ENCODE results near the gene IRX2.

The IRX2 gene

DNA sequence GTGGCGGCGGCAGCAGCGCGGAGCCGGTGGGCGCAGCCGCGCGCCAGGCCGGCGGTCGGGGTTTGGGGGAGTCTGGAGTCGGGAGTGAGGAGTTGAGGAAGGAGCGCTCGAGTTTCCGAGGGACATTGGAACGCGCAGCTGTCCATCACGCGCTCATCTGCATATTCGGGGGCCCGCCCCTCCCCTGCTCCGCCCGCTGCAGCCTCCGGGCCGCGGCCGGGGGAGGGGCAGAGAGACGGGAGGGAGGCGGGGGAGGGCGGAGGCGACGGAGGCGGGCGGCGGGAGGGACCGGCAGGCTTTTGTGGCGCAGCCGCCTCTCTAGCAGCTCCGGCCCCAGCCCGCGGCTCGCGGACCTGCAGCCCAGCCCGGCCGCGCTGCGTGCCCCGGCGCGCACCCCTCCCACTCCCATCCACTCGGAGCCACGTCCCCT is at the start of gene IRX2:
IRX2 (minus strand) TSS at position 86 of the 430 bp plus-strand sequence. CDS start 264 bp downstream, outside the sequence.
- no peak for DNase-seq

DNA sequence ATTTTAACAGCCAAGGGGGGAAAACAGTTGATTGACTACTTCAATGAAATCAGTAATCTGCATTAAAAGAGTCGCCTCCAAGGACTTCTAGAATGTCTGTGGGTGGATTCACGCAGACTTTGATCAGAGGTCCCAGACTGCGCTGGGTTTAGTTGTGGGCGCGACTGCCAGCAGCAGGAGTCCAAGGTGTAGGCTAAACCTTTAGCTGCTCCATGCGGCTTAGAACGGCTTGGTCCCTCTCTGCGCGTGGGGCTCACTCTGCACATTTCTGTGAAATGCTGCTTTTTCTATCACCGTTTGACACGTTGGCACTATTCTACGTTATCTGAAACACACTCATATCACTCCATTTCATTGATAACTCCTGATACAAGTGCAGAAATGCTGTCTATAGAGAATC is 48.6 kb upstream of the IRX2 start:
- no peak for DNase-seq

DNA sequence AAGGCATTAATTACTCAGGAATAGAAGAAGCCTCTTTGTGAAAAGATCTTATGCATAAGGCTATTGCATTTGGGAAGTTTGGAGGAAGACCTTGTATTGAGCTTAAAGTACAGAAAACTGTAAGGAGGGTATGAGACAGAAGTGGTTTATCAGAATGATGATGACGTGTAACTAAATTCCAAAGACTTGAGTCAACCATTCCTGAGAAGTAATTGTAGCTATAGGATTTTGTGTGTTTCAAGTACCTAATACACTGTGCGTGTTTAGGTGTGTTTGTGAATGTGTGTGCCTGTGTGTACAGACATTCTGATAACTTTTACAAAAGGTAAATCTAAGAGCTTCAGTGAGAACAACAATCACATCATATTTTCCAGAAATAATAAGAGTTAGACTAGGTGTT is 46.5 kb upstream of the IRX2 start:
- no peak for DNase-seq

DNA sequence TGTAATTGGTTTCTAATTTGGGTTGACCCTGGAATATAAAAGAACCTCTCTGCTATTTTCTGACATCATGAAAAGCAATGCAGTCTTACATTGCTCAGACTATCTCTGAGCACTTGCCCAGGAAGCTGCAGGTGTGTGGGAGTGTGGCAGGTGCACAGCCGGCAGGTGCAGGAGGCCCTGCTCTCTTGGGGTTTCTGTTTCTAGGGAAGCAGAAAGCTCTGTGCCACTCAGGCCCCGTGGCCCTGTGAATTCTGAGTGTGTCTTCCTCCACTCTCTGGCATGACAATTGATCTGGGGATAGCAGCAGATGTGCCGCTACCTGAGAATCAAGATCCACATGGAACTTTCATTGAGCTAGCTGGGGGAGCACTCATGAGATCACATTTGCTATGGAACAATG is 45.7 kb upstream of the IRX2 start:
- no peak for DNase-seq

DNA sequence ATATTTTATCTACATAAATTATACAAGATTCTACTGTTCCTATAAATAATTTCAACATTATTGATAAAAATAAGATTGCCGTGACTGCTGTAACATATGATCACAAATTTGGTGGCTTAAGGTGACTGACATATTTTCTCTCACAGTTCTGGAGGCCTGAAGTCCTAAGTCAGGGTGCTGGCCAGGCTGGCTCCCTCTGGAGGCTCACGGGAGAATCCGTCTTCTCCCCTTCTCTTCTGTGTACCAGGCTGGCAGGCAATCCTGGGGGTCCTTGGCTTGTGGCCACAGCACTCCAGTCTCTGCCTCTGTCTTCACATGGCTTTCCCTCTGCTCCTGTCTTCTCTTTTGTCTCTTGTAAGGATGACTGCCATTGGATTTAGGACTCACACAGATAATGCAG is 31.7 kb upstream of the IRX2 start:
- DNase-seq = no peak

DNA sequence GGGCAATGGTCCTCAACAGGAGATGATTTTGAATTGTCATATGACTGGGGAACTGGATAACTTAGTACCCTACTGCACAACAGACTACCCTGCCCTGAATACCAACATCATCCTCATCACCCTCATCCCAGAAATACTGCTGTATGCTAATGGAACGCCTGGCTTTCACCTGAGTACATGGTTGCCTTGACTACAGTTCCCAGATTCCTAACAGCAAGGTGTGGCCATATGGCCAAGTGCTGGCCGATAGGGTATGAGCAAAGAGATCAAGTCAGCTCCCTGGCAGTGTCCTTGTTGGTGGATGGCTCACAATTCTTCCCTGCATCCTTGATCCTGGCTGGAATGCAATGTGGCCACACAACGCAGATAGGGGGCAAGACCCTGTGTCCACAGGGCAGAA is 31.2 kb upstream of the IRX2 start:
- DNase-seq = no peak

DNA sequence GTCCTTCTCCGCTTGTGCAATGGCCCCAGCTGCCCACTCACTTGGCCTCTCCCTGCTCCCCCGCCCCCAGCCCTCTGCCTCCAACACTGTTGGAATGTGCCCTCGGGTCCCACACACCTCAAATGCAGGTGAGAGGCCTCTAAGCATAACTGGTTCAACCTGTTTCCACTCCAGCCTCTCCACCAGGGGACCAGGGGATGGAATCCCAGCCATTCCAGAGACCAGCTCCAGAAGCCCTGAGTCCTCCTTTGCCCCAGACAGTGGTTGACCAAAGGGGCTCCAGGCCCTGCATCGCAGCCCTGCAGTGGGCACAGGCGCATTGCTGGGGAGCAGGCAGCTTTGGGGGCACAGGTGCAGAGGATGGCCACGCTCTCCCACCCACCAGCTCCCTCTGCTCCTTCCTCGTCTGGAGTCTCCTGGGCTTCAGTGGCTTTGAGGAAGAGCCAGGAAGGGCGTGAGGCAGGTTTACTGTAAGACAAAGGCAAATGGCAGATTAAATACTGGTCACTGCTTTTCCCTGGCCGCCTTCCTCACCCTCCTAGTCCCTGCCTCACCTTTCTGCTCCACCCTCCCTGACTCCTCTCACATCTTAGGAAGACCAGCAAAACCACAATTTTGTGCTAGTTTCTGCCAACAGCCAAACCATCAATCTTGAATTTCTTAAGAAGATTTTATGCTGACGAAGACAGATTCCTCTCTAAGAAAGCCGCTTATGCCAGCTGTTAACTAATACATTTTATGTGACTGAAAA is 29.1 kb upstream of the IRX2 start:
- no peak for DNase-seq

DNA sequence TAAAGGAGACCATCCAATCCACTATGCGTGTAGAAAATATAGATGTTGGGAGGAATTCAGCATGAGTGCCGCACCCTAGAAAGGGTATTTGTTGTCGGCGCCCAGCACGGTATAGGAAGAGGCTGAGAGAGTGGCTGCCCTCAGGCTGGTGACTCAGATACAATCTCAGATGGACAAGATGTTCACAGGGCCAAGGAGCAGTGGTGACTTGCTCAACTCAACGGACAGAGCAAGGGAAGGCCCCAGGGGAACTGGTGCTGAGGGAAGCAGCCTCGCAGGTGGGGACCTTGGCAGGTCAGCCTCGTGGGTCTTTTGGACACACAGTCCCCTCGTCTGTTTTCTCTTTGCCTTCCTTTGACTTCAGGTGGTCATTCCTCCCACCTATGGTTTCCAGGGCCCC is 28.0 kb upstream of the IRX2 start:
- DNase-seq = no peak

DNA sequence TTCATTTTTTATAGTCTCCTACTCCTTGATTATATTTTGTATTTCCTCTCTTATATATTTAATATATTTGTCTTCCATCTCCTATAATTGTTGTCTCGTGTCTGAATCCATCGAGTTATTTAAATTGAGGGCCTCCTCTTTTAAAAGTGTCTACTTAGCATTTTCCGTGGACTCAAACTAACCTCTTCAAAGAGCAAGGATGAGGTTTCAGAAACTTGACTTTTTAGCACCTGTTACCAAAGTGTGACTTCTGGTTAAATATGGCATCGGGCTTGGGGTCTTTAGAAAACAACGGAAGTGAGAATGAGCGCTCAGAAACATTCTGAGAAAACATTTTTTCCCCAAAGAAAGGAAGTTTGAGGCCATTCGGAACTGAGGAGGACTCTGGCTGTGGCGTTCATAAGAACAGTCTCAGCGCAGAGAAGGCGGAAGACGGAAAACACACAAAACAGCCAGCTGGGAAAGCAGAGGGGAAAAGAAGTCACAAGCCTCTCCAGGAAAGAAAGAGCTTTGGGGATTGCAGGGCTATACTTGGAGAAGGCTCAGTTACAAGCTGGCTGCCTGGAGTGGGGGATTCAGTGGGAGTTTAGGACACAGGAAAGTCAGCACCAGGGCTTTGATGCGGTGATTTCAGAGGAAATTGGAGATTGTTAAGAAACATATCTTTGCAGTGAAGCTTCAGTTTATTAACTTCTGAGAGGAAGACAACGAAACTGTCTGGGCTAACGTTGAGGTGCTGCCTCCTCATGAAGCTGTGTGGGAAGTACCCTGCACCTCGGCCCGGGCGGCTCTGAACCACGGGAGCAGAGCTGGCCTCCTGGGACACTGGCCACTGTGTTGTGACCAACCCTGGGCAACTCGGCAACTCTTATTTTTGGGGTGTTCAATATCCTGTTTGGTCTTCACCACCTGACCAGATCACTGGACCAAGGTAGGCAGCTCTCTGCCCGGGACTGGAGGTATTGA is 25.1 kb upstream of the IRX2 start:
- no peak for DNase-seq

DNA sequence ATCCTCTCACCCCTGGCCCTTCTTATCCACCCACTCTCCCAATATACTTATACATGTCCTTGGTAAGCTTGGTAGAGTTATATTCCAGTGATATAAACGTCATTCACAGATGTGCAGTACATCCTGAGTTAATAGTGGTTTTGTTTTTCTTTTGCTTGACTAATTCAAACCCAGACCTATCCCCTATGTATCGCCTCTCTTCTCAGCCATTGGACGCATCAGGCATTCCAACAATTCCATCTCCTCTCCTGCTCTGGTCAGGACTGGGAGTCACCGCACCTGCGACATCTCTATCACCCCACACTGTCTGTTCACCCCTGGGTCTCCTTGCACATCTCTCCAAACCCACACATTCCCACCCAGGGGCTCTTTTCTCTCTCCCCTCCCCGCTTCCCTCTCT is 21.9 kb upstream of the IRX2 start:
- no peak for DNase-seq

DNA sequence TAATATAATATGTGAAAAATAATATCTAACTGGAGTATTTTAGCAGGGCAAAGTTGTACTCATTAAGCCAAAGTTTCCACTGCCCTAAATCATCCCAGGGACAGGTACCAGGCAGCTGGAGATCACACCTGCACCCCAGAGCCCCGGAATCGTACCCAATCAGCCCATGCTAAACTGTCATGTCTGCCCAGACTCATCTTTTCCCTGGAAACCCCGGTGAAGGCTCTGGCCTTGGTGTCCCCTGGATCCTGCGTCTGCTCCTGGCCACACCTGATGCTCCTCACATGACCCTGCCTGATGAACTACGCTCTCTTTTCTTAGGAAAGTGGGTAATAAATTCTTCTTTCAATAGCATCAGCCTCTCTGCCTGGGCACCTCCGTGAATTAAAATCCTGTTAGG is 15.6 kb upstream of the IRX2 start:
- DNase-seq = no peak

DNA sequence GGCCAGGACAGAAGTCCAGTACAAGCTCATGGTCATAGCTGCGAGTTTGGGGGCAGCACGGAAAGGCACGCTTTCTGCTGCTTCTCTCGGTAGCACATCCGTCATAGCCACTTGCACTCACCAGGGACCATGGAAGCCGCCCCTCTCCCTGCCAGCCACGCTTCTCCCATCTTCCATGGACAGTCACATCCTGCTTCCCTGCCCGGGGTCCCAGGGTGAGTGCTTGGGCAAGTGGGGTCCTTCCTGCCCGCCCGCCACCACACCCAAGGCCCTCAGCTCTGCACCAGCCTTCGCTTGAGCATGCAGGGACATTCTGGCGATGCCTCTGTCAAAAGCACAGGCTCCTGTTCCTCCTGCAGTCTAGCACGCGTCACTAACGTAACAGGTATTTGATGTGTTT is 13.1 kb upstream of the IRX2 start:
- DNase-seq = no peak

DNA sequence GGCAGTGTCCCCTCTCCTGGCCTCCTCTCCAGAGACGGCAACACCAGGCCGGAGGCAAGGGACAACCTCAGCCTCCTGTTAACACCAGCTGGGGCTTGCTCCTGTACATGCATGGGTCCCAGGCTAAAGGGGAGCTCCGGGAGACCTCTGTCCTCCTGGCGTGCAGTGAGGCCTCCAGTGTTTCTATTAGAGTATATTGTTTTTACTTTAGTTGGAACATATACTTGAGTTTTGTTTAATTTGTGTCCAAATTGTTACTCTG is 12.0 kb upstream of the IRX2 start:
- DNase-seq = no peak

DNA sequence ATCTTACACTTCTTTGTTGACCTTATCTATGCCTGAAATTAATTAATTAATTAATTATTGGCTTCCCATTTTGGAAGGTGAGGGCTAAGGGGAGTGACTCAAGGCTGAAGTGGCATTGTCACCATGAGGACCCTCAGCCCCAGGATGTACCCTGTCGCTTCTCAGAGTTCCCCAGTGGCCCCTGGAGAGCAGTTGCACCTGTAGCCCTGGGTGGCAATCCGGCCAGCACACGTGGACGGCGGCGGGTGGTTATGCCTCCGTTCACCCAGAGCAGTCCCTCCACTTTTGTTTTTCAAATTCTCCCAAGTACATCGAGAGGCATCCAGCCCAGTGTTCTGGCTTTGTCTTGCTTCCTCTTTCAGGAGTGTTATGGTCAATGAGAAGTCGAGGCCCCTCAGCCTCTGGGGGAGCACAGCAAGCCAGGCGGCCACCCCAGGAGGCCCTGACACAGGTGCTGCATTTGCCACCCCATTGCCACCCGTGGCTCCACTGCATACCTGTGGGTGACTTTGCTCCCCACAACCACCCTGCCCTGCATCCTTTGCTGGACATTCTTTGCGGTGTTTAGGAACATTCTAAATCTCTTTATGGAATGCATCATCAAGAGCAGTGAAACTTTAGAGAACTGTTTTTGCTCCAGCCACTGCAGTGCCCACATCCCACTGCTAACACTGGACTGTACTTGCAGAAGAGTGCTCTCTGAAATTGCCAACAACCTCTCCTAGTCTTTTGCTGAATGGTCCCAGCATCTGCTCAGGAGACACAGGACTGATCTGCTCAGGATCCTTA is 11.5 kb upstream of the IRX2 start:
- DNase-seq = no peak

DNA sequence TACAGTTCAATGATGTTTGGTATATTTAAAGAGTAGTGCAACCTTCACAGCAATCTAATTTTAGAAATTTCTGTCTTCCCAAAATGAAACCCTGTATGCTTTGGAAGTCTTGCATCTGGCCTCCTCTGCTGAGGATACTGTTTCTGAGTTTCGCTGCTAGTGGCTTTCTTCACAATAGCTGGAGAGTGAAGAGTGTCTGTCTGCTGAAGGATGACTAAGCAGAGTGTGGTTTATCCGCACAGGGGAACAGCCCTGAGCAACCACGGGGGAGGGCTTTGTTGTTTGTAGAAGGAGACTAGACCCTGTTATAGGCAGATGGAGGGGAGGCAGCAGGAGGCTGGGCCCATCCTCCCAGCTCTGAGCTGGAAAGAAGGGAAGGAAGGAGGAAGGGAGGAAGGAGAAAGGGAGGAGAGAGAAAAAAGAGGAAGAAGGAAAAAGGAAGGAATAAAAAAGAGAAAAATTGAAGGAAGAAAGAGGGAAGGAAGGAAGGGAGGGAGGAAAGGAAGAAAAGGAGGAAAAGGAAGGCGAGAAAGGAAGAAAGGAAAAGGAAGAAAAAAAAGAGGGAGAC is 10.5 kb upstream of the IRX2 start:
- DNase-seq = no peak

DNA sequence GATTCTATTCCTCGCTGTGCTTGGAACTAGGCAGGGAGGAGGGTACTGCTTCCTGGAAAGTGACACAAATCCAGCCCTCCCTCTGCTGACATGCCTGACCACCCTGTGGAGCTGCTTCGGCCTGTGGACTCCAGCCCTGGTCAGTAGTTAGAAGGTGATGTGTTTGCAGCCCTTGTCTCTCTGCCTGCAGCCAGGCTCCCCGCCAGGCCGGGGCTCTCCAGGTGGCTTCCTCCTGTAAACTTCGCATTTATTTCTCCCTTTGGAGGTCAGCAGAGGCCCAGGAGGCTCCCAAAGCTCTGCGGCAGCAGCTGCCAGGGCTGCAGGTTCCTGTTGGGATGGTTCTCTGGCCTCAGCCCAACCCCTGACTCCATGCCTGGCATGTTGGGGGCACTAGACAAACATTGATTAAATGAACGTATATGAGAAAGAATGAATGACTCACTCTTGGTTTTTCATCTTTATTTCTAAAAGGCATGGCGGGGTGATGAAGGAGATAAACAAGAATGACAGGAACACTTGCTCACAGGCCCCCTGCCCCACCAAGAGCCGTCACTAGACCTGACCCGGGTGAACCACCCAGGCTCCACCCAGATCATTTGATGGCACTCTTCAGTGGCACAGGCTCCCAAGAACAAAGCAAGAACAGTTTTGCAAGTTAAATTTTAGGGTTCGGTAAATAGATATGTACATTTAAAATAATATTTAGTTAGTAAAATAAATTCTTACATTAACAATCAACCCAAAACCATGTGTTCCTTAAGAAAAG is 8.4 kb upstream of the IRX2 start:
- DNase-seq = no peak

DNA sequence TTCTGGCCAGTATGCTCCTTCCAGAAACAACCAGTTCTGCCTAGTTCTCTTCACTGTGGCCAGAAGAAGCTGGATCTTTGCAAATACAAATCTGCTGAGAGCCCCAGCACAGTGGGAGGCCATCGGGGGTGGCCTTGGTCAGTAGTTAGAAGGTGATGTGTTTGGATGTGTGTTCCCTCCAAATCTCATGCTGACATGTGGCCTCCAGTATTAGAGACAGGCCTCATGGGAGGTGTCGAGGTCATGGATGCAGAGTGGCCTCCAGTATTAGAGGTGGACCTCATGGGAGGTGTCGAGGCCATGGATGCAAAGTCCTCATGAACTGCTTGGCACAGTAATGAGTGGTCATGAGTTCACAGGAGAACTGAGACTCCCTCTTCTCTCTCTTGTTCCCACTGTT is 7.6 kb upstream of the IRX2 start:
- DNase-seq = no peak

DNA sequence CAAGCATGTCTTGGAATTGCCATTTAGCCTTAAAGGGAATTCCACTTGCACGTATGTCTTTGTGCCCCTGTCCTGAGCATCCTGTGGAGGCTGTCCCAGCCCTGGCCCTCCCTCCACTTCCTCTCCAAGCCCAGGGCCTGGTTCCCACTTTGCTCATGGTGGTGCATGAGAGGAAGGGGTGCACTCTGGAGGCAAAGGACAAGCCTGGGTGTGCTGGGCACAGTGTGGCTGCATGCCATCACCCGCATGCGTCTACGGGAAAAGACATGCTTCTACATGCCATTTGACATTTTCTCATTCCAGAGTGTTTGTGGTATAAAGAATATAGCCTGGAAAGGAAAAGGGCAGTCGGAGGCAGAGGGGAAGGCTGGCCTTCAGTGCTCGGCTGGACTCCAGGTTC is 7.2 kb upstream of the IRX2 start:
- DNase-seq = no peak

DNA sequence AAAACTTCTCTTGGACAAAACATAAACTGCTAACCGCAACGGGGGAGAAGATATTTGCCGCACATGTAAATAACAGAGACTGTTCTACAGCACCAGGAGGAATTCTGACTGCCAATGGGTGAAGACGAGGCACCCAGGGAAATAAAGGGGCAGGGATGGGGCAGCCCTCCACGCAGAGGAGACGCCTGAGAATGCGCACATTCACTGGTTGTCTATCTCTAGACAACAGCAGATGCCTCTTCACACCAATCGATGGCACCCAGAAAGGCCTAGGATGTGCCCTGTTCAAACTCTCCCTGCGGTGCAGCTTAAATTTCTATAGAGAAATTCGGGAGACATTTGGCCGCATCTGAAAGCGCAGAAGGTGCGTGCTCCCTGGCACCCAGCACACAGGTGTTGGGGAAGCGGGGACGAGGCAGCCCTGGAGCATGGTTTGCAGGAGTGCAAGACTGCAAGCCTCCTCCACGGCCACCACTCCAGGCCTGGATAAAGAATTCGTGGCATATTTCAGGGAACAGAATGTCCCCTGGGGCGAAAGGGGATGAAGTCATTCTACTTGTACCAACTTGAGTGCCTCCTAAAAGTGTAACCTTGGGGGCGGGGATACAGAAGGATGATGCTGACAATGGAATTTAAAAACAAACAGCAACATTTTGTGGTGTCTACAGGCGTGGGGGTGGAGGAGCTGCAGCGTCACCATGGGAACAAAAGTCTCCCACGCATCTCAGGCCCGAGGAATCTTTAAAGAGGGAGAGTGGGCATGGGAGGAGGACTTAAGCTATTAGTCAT is 6.3 kb upstream of the IRX2 start:
- no peak for DNase-seq

DNA sequence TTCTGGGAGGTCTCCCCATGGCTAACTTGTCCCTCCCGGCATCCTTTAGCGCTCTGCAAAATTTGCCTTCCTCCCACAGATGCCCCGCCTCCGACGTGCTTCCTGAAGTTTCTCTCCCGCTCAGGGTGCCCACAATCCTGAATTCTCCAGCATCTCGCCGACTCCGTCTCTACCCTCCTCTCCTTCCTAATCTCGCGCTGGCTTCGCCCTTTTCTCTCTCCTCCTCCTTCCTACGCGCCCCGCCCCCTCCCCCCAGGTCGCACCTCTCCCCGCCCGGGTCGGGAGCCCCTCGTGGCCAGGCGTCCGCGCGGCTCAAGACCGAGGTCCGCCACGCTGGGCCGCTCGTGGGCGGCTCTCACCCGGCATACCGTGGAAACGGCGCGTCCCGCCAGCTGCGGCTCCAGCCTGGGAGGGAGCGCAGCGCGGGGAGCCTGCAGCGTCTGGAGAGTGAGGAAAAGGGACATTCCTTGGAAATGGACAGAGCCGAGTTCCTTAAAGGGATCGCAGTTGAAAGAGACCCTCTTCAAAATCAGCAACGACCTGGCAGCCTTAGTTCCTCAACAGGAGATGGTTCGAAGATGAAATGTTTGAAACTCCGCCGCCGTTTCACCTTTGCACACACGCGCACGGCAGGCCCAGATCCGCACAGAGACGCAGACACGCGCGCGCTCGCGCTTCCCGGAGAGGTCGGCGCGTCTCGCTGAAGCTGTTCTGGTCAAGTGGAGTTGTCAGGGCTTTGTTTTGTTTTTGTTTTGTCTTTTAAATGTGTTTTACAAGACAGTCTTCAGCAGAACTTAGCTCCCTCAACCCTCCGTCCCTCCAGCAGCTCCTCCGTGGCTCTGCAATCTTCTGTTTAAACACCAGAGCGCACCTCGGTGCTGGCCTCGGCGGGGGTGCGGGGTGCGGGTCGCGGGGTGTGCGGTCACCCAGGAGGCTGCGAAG is 5.0 kb upstream of the IRX2 start:
- DNase-seq = no peak
